H9 (cell line): Measurements from ENCODE around the gene SLC36A3. TPM values are rescaled to one million over a fixed set of nuclear protein-coding genes. Genes with fewer than 3 reads are reported as not detected.

Experiments used
- DNase-seq: peaks from one replicate; pipeline ENCODE4 v3.0.0-alpha.2; 2017
- H2AFZ ChIP-seq: one replicate; pipeline ENCODE4 v1.6.1; 2013; ENCODE audit warnings: mild to moderate bottlenecking, low read length, control low read depth, moderate library complexity
- H2AK5ac ChIP-seq: 2 replicates; pipeline ENCODE4 v1.6.1; 2013; ENCODE audit warnings: low read length, control low read depth, mixed read lengths; ENCODE audit not compliant: insufficient read length
- H2BK120ac ChIP-seq: one replicate; pipeline ENCODE4 v1.6.1; 2013; ENCODE audit warnings: low read depth, mild to moderate bottlenecking, low read length, control low read depth, inconsistent platforms; ENCODE audit not compliant: poor library complexity, severe bottlenecking
- H2BK12ac ChIP-seq: 2 replicates; pipeline ENCODE4 v1.6.1; 2013; ENCODE audit warnings: low read length, control low read depth, mixed read lengths, low read depth; ENCODE audit not compliant: insufficient read length
- H2BK15ac ChIP-seq: 2 replicates; pipeline ENCODE4 v1.6.1; 2013; ENCODE audit warnings: low read depth, low read length, control low read depth
- H2BK20ac ChIP-seq: one replicate; pipeline ENCODE4 v1.6.1; 2013; ENCODE audit warnings: low read depth, mild to moderate bottlenecking, low read length, control low read depth, inconsistent platforms; ENCODE audit not compliant: poor library complexity, severe bottlenecking
- H2BK5ac ChIP-seq: 2 replicates; pipeline ENCODE4 v1.6.1; 2013; ENCODE audit warnings: low read length, control low read depth, mixed read lengths; ENCODE audit not compliant: insufficient read length
- H3K14ac ChIP-seq: 2 replicates; pipeline ENCODE4 v1.6.1; 2013; ENCODE audit warnings: low read length, control low read depth; ENCODE audit not compliant: insufficient read depth
- H3K18ac ChIP-seq: 2 replicates; pipeline ENCODE4 v1.6.1; 2013; ENCODE audit warnings: low read depth, mild to moderate bottlenecking, mixed read lengths, low read length, control low read depth; ENCODE audit not compliant: insufficient read length
- H3K23ac ChIP-seq: 2 replicates; pipeline ENCODE4 v1.6.1; 2013; ENCODE audit warnings: low read length, control low read depth, mixed read lengths, low read depth; ENCODE audit not compliant: insufficient read length
- H3K23me2 ChIP-seq: 2 replicates; pipeline ENCODE4 v1.6.1; 2013; ENCODE audit warnings: low read depth, mild to moderate bottlenecking, mixed read lengths, low read length, control low read depth; ENCODE audit not compliant: insufficient read length, poor library complexity, severe bottlenecking
- H3K27ac ChIP-seq: 2 replicates; pipeline ENCODE4 v1.5.1; 2013; ENCODE audit warnings: low read length, control low read depth, mixed read lengths, low read depth; ENCODE audit not compliant: insufficient read length
- H3K27me3 ChIP-seq: 2 replicates; pipeline ENCODE4 v1.6.1; 2013; ENCODE audit warnings: low read length, control low read depth, inconsistent platforms; ENCODE audit not compliant: insufficient read depth
- H3K4ac ChIP-seq: 2 replicates; pipeline ENCODE4 v1.6.1; 2013; ENCODE audit warnings: low read depth, mild to moderate bottlenecking, control low read depth, inconsistent platforms, low read length, moderate library complexity
- H3K4me1 ChIP-seq: 2 replicates; pipeline ENCODE4 v1.6.1; 2013; ENCODE audit warnings: low read length, control low read depth, inconsistent platforms; ENCODE audit not compliant: insufficient read depth
- H3K4me2 ChIP-seq: 2 replicates; pipeline ENCODE4 v1.6.1; 2013; ENCODE audit warnings: low read length, control low read depth, mixed read lengths; ENCODE audit not compliant: insufficient read length, insufficient read depth
- H3K56ac ChIP-seq: 2 replicates; pipeline ENCODE4 v1.6.1; 2013; ENCODE audit warnings: low read depth, mild to moderate bottlenecking, mixed read lengths, low read length, control low read depth; ENCODE audit not compliant: insufficient read length
- H3K79me1 ChIP-seq: 2 replicates; pipeline ENCODE4 v1.6.1; 2013; ENCODE audit warnings: low read depth, mild to moderate bottlenecking, moderate library complexity, low read length, control low read depth, inconsistent platforms; ENCODE audit not compliant: insufficient read depth, poor library complexity, severe bottlenecking
- H3K79me2 ChIP-seq: 2 replicates; pipeline ENCODE4 v1.6.1; 2013; ENCODE audit warnings: low read length, control low read depth, inconsistent platforms; ENCODE audit not compliant: insufficient read depth
- H3K9ac ChIP-seq: 2 replicates; pipeline ENCODE4 v1.6.1; 2013; ENCODE audit warnings: low read length, control low read depth, mixed read lengths; ENCODE audit not compliant: insufficient read length; ENCODE audit errors: extremely low read depth
- H3K9me3 ChIP-seq: one replicate; pipeline ENCODE4 v1.6.1; 2013; ENCODE audit warnings: low read depth, low read length, inconsistent platforms; ENCODE audit not compliant: control insufficient read depth
- H3T11ph ChIP-seq: one replicate; pipeline ENCODE4 v1.6.1; 2013; ENCODE audit warnings: mild to moderate bottlenecking, low read length, control low read depth, inconsistent platforms
- H4K20me1 ChIP-seq: one replicate; pipeline ENCODE4 v1.6.1; 2013; ENCODE audit not compliant: control insufficient read depth, insufficient read length, insufficient read depth
- H4K5ac ChIP-seq: 2 replicates; pipeline ENCODE4 v1.6.1; 2013; ENCODE audit warnings: low read depth, mild to moderate bottlenecking, mixed read lengths, low read length, control low read depth; ENCODE audit not compliant: insufficient read length
- H4K8ac ChIP-seq: replicated peaks from 2 replicates; pipeline ENCODE4 v1.6.1; 2013; ENCODE audit warnings: low read length, control low read depth, mixed read lengths, low read depth; ENCODE audit not compliant: insufficient read length
- H4K91ac ChIP-seq: 2 replicates; pipeline ENCODE4 v1.6.1; 2013; ENCODE audit warnings: low read depth, mild to moderate bottlenecking, moderate library complexity, mixed read lengths, low read length, control low read depth; ENCODE audit not compliant: insufficient read length
- H3K27ac Mint-ChIP-seq, 3 experiments: 2 replicates in 2 of 3; 3 replicates in 1 of 3; pipeline ENCODE4 v1.8.0; 2020 to 2021; ENCODE audit warnings: mixed read lengths in 3 of 3, mild to moderate bottlenecking in 1 of 3, moderate library complexity in 1 of 3
- H3K27me3 Mint-ChIP-seq: 2 replicates; pipeline ENCODE4 v1.8.0; 2021; ENCODE audit warnings: low read depth, mild to moderate bottlenecking, moderate library complexity, mixed read lengths
- H3K36me3 Mint-ChIP-seq, 3 experiments: 2 replicates in 2 of 3; 3 replicates in 1 of 3; pipeline ENCODE4 v1.8.0; 2020 to 2021; ENCODE audit warnings: low read depth in 3 of 3, mixed read lengths in 3 of 3; ENCODE audit not compliant: insufficient read depth in 1 of 3
- H3K4me1 Mint-ChIP-seq, 2 experiments: 2 replicates each; pipeline ENCODE4 v1.8.0; 2020; ENCODE audit warnings: mixed read lengths in 2 of 2
- H3K4me3 Mint-ChIP-seq, 2 experiments: 2 replicates in 1 of 2; 3 replicates in 1 of 2; pipeline ENCODE4 v1.8.0; 2020 to 2021; ENCODE audit warnings: mild to moderate bottlenecking in 2 of 2, mixed read lengths in 2 of 2, moderate library complexity in 1 of 2
- H3K9me3 Mint-ChIP-seq, 2 experiments: 2 replicates in 1 of 2; 3 replicates in 1 of 2; pipeline ENCODE4 v1.8.0; 2020; ENCODE audit warnings: mild to moderate bottlenecking in 2 of 2, mixed read lengths in 2 of 2, moderate library complexity in 1 of 2
- WGBS: extraction: QIAGEN DNeasy Blood & Tissue Kit; methylation state at CpG from one replicate; pipeline ENCODE4 v1.1.7; 2013; ENCODE audit warnings: missing lambda C conversion rate, low lambda C conversion rate, mixed read lengths; ENCODE audit not compliant: insufficient read length; ENCODE audit errors: extremely low coverage; 5-methylcytosine and 5-hydroxymethylcytosine counted together
- total RNA-seq: library from RNA; stranded (reverse); gene quantifications from 2 replicates; pipeline ENCODE4 v1.2.1, GENCODE V29; 2021
- TF ChIP-seq, protein P1 (sequence below): fragments of 200-600 bp; sonication (generic); conservative IDR thresholded peaks from 3 replicates; pipeline ENCODE4 v1.8.0; 2021; ENCODE audit warnings: antibody characterized with exemption, mild to moderate bottlenecking

The SLC36A3 gene
- total RNA-seq, 1 experiment from 2014 or later, result not detected

DNA sequence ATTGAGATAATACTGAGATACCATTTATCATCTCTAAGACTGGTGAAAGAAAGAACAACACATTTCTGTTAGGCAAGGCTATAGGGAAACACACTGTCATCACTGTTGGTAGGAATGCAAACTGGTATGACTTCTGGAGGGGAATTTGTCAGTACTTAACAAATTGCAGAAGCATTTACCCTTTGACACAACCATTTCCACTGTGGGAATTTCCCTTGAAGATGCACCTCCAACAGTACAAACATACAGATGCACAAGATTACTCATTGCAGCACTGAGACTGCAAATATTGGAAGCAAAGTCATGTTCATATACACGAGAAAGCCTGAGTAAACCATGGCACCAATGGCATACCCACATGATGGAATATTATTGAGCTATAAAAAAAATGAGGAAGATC is 33.0 kb downstream of the SLC36A3 start:
- Histone ChIP-seq H4K5ac (no peak overlapping the region), H3K9ac (no peak overlapping the region), H2AFZ (no peak overlapping the region), H3K4ac (no peak overlapping the region), H3K23me2 (no peaks in the 10 kb centered on the region), H3K9me3 (no peaks in the 10 kb centered on the region), H2BK12ac (no peak overlapping the region), H3K27me3 (no peaks in the 10 kb centered on the region), H3K79me2 (no peaks in the 10 kb centered on the region), H3K56ac (no peak overlapping the region), H2BK15ac (no peak overlapping the region), H2BK5ac (no peak overlapping the region), H3K14ac (no peak overlapping the region), H3K18ac (no peak overlapping the region), H3K79me1 (no peaks in the 10 kb centered on the region), H4K20me1 (no peaks in the 10 kb centered on the region), H3K27ac (no peak overlapping the region), H3K4me2 (no peak overlapping the region), H4K8ac (no peak overlapping the region), H2BK20ac (no peak overlapping the region), H3K4me1 (no peaks in the 10 kb centered on the region), H2AK5ac (no peak overlapping the region), H2BK120ac (no peak overlapping the region), H4K91ac (no peak overlapping the region), H3T11ph (no peak overlapping the region), H3K23ac (no peak overlapping the region)
- H3K36me3 Mint-ChIP-seq, result peaks cover 11 to 25% (median 15%) of the 10 kb centered on the region in 3 experiments; a peak in 6 of 7 replicates
- H3K27ac Mint-ChIP-seq, result no peak overlapping the region
- WGBS, result no CpG with 5 or more reads among the region's 1 CpG
- no peaks in the 10 kb centered on the region for H3K9me3 Mint-ChIP-seq
- H3K4me1 Mint-ChIP-seq, result peaks cover 0 to 2% of the 10 kb centered on the region in 2 experiments; a peak in 1 of 4 replicates
- no peak overlapping the region for H3K4me3 Mint-ChIP-seq
- TF ChIP-seq, protein P1, sequence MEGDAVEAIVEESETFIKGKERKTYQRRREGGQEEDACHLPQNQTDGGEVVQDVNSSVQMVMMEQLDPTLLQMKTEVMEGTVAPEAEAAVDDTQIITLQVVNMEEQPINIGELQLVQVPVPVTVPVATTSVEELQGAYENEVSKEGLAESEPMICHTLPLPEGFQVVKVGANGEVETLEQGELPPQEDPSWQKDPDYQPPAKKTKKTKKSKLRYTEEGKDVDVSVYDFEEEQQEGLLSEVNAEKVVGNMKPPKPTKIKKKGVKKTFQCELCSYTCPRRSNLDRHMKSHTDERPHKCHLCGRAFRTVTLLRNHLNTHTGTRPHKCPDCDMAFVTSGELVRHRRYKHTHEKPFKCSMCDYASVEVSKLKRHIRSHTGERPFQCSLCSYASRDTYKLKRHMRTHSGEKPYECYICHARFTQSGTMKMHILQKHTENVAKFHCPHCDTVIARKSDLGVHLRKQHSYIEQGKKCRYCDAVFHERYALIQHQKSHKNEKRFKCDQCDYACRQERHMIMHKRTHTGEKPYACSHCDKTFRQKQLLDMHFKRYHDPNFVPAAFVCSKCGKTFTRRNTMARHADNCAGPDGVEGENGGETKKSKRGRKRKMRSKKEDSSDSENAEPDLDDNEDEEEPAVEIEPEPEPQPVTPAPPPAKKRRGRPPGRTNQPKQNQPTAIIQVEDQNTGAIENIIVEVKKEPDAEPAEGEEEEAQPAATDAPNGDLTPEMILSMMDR, result no peak
- H3K27me3 Mint-ChIP-seq, result peaks cover 1% of the 10 kb centered on the region; the same call in 1 of the 2 replicates
- DNase-seq, result no peak
